ENCODE data around the gene PROX2.

The PROX2 gene

DNA sequence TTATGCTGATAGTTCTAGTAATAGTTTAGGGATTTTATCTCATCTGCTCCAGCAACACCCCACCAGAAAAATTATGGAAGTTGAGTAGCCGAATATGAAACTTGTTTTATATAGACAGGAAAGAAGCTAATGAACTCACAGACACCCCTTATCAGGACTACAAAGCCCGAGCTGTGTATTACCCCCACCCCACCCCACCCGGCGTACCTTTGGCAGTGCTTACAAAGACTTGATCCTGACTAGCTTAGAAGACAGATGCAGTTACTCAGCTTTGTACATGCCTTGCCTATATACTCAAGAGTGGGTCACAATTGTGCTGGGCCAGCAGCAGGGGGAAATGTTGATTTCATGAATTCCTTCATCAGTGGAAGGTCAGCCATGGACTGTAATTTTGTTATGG, 22.4 kb downstream of the PROX2 start:
- Mint-ChIP-seq H3K4me1 (ENCODE audit: low read depth) (peaks cover 20% of the 10 kb centered on the region), H3K4me3 (no peak overlapping the region), H3K9me3 (no peaks in the 10 kb centered on the region), H3K27me3 (no peaks in the 10 kb centered on the region), H3K27ac (no peak overlapping the region), H3K36me3 (ENCODE audit: low read depth) (no peaks in the 10 kb centered on the region)
- DNase-seq: no peak

DNA sequence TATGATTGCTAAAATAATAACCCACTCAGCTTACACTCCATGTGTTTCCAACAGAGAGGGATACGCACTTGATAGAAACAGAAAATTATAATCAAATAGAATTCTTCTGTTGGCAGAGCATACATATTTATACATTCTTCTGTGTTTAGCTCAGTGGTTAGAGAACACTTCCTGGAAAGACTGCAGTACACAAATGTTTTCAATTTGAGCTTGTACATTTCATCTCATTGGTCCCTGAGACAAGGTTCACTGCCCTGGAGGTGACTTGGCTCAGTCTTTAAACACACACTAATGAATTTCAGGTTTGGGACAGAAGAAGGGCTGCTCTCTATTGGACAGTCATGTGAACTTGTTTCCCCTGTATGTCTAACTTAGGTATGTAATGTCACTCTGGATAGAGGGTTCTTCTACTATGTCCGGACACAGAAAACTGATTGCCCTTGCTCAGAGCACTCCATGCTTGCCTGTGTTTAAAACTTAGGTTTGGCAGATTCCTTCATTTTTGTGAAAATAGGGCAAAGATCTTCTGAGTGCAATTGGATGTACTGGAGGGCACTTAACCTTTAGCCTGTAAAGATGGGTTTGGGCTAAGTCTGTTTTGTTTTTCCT, 22.9 kb downstream of the PROX2 start:
- no peak overlapping the region for H3K4me3 Mint-ChIP-seq
- peaks cover 20% of the 10 kb centered on the region for H3K4me1 Mint-ChIP-seq (ENCODE audit: low read depth)
- no peaks in the 10 kb centered on the region for H3K9me3 Mint-ChIP-seq
- no peaks in the 10 kb centered on the region for H3K36me3 Mint-ChIP-seq (ENCODE audit: low read depth)
- H3K27me3 Mint-ChIP-seq: no peaks in the 10 kb centered on the region
- no peak for DNase-seq
- H3K27ac Mint-ChIP-seq: no peak overlapping the region

DNA sequence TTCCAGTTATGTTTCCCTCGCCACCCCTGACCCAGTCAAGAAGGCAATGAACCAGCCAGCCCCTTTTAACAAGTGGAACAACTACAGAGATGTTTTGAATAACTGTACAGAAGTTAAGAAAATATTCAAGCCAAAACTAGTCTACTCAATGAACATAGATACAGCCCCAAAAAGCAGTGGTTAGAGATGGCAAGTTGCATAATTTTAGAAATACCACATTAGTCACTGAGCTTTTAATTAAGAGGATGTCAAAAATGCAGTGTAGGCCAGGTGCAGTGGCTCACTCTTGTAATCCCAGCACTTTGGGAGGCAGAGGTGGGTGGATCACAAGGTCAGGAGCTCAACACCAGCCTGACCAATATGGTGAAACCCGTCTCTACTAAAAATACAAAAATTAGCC, 27.2 kb downstream of the PROX2 start:
- Mint-ChIP-seq H3K27ac (no peak overlapping the region), H3K9me3 (no peaks in the 10 kb centered on the region), H3K4me1 (ENCODE audit: low read depth) (peaks cover 20% of the 10 kb centered on the region), H3K27me3 (no peaks in the 10 kb centered on the region), H3K4me3 (no peak overlapping the region), H3K36me3 (ENCODE audit: low read depth) (no peaks in the 10 kb centered on the region)
- DNase-seq: no peak

DNA sequence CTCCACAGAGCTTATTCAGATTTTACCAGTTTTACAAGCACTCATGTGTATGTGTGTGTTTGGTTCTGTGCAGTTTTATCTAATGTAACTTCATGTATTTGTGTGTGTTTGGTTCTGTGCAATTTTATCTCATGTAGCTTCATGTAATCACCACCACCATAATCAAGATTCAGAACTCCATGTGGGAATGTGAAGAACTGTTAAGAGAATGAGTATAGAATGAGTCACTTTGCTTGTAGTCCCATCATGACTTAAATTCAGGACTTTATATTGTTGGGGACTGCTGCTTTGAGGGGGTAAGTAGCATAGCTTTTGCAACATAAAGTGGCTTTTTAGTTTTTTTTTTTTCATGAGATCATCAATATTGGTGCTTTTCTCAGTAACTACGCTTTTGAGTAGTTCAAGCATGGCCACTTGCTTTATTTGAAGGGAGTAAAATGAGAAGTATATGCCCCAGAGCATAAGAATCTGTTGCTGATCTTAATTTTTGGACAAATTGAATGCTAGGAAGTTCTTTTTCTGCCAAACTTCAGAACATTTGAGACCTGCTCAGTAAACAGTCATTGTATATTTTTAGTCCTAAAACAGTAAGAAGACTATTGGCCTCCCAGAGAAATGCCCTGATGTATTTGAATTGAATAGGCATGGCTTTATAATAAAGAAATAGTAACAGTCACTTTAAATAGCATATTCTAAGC, 28.8 kb downstream of the PROX2 start:
- no peak overlapping the region for H3K27ac Mint-ChIP-seq
- no peaks in the 10 kb centered on the region for H3K27me3 Mint-ChIP-seq
- DNase-seq: no peak
- H3K4me3 Mint-ChIP-seq: no peak overlapping the region
- H3K4me1 Mint-ChIP-seq (ENCODE audit: low read depth): peaks cover 14% of the 10 kb centered on the region
- H3K36me3 Mint-ChIP-seq (ENCODE audit: low read depth): peaks cover 1% of the 10 kb centered on the region
- H3K9me3 Mint-ChIP-seq: no peaks in the 10 kb centered on the region

DNA sequence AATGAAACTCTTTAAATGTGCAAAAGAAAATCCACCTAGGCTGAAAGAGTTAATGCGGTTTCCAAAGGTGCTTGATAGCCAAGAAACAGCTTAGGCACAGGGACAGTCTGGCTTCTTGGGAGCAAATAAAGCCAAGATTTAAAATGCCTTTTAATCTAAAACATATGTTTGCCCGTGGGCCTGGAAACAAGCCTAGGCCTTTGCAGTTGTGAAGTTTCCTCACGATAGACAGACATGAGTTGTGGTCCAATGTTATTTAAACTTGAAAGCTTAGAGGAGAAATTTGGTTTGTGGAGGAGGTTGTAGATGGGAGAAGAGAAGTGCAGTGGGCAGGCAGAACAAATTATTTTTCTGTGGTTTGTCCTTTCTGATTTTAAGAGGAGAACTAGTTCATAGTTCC, 29.8 kb downstream of the PROX2 start:
- Mint-ChIP-seq H3K9me3 (no peaks in the 10 kb centered on the region), H3K36me3 (ENCODE audit: low read depth) (peaks cover 5% of the 10 kb centered on the region), H3K27me3 (no peaks in the 10 kb centered on the region), H3K4me1 (ENCODE audit: low read depth) (peaks cover 22% of the 10 kb centered on the region), H3K27ac (no peak overlapping the region), H3K4me3 (no peak overlapping the region)
- DNase-seq: no peak

DNA sequence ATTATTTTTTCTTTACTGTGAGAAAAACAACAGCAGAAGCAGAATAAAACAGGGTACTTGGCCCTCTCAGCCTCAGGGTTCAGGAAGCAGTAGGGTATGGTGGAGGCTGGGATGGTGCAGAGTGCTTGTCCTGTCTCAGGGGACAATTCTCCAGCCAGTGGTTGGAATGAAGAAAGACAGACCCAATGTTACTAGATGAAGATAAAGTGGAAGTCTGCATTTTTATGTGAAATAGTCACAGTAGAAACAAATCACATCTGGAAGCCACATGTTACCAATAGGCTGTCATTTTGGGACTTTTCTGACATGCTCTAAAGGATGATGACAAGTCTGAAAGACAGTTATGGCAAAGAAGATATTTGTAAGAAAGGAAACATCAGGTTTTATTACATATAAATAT, 32.3 kb downstream of the PROX2 start:
- no peaks in the 10 kb centered on the region for H3K9me3 Mint-ChIP-seq
- peaks cover 24% of the 10 kb centered on the region for H3K36me3 Mint-ChIP-seq (ENCODE audit: low read depth)
- H3K4me1 Mint-ChIP-seq (ENCODE audit: low read depth): peaks cover 44% of the 10 kb centered on the region
- H3K4me3 Mint-ChIP-seq: no peak overlapping the region
- no peaks in the 10 kb centered on the region for H3K27me3 Mint-ChIP-seq
- no peak for DNase-seq
- peak overlapping the region; percentile 11 for H3K27ac Mint-ChIP-seq

DNA sequence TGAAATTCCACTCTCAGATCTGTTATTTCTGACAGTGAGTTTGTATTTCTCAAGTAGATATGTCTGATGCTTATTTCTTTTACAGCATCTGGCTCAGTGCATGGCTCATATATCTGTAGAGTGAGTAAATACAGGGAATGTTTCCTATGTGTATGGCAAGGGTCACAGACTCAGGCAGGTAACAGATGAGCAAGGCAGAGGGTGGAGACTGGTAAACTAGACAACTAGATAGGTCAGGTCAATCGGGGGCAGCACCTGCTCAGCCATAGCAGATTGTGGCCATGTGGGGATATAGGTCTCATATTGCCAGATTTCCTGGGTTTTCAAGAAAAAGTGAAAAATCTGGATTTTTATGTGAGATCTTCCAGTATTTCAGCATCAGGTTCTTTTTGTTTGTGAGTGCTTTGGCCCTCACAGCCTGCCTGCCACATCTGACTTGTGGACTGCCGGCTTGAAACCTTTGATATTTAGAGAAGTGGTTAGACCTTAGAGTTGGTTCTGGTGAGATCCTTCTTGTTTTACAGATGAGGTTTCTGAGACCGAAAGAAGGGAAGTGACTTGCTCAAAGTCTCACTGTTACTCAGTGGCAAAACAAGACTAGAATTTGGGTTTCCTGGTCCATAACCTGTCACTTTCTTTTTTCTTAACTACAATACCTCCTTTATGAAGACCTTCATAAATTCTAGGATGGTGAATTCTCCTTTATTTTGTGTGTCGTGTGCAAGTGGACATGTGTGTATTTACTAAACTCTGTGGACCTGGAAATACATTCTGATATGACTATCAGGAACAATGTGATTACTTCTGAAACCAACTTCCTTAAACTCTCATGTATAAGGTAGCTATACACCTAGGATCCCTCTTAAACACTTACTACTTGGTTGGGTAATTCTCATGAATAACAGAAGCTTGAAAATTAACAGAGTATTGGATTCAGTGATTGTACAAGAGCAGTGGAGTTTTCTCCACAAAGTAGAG, 34.4 kb downstream of the PROX2 start:
- peaks cover 60% of the 10 kb centered on the region for H3K4me1 Mint-ChIP-seq (ENCODE audit: low read depth)
- H3K27me3 Mint-ChIP-seq: no peaks in the 10 kb centered on the region
- peak overlapping the region; percentile 31 for H3K4me3 Mint-ChIP-seq
- DNase-seq: no peak
- H3K27ac Mint-ChIP-seq: peak overlapping the region; percentile 85
- no peaks in the 10 kb centered on the region for H3K9me3 Mint-ChIP-seq
- peaks cover 41% of the 10 kb centered on the region for H3K36me3 Mint-ChIP-seq (ENCODE audit: low read depth)

DNA sequence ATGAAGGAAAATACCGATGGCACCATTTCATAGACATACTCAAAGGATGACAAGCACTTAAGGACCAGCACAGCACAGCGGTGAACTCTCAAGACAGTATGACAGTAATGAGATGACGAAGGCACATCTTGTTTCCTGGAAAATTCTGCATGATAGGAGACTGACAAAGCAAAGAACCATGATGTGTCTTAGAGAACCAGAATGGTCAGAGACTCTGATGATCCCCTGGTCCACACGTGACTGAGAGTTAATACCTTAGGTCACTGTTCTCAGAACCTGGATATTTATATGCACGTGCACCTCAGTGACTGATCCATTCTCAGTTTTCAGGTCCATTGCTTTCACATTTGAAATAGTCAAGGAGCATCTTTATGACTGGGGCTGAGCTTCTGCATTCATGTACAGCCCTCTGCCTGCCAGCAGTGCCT, 35.3 kb downstream of the PROX2 start:
- DNase-seq: no peak
- H3K9me3 Mint-ChIP-seq: no peaks in the 10 kb centered on the region
- H3K36me3 Mint-ChIP-seq (ENCODE audit: low read depth): peaks cover 50% of the 10 kb centered on the region
- peaks cover 68% of the 10 kb centered on the region for H3K4me1 Mint-ChIP-seq (ENCODE audit: low read depth)
- H3K27me3 Mint-ChIP-seq: no peaks in the 10 kb centered on the region
- peak overlapping the region; percentile 85 for H3K27ac Mint-ChIP-seq
- H3K4me3 Mint-ChIP-seq: peak overlapping the region; percentile 31

DNA sequence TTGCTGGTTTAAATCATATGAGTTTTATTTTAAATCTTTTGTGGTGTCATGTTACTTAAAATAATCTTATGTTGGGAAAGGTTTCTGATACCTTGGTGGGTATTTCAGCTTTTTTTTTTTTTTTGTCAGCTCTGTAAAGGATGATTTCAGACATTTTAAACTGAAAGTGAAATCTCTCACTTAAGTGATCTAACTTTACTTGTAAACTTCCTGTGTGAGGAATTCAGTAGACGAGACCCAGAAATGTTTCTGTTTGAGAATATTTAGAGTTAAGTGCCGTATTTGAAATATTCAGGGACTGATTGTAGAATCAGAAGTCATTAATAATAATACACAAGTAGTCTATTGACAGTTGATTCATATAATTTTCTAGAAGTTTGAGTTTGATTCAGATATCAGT, 37.8 kb downstream of the PROX2 start:
- H3K36me3 Mint-ChIP-seq (ENCODE audit: low read depth): peaks cover 64% of the 10 kb centered on the region

DNA sequence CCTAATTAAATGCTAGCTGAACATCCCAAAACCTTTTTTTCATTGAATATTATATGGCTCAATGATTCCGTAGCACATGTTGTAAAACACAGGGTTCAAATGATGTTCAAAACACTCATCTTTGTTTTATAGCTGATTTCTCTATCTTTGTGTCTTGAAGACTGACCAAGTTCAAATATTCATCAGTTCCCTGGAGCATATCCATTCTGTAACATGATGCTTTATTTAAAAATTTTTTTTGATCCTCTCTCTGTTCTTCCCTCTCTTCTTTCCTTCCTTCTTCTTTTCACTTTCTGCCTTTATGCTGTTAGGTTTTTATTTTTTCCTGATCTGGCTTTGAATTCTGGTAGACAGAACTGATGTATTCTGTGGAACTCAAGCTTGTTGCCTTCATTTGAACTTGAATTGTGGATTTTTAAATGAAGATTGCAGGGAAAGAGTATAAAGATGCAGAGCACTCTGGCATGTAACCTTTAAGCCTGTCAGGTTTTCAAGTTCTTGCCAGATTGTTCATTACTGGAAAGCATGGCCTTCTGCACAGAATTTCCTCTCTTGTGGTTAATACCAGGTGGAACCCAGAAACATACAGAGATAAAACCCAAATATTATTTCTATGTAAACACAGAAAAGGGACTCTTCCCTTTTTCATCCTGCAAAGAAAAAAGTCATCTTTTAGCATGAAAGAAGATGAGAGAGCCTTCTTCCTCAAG, 39.5 kb downstream of the PROX2 start:
- Mint-ChIP-seq H3K9me3 (no peaks in the 10 kb centered on the region), H3K4me3 (peak overlapping the region; percentile 6), H3K27ac (peak overlapping the region; percentile 69), H3K4me1 (ENCODE audit: low read depth) (peaks cover 73% of the 10 kb centered on the region), H3K27me3 (no peaks in the 10 kb centered on the region), H3K36me3 (ENCODE audit: low read depth) (peaks cover 65% of the 10 kb centered on the region)
- no peak for DNase-seq

More for the DNA sequence above, 37.8 kb downstream of the PROX2 start:
- H3K9me3 Mint-ChIP-seq: no peaks in the 10 kb centered on the region
- no peak for DNase-seq
- H3K4me1 Mint-ChIP-seq (ENCODE audit: low read depth): peaks cover 85% of the 10 kb centered on the region
- H3K27me3 Mint-ChIP-seq: no peaks in the 10 kb centered on the region
- H3K4me3 Mint-ChIP-seq: peak overlapping the region; percentile 69
- H3K27ac Mint-ChIP-seq: peak overlapping the region; percentile 92

DNA sequence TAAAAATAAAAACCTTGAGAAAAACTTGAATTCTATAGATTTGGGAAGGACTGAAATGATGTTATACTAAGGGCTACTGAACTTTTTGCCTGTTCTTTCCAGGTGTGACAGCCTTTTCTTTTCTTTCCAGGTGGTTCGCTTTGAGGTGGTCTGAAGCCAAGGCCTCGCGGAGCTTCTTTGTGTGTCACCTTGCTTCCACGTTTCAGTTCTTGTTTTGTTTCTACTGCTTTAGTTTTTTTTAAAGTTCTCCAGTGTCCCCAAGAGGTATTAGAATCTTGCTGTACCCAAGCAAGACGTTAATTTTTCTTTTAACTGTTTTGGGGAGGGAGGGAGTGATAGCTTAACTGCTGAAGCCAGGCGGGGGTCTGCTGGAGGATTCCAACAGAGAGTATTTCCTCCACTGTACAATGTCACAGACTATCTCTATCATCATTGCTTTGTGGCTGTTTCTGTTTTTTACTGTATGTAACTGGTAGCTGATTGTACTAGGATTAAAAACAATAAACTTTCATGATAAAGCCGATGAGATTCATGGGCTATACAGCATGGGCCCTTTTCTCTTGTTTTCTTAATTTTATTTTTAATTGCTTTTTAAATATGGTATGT, 40.2 kb downstream of the PROX2 start:
- peak overlapping the region; percentile 30 for H3K4me3 Mint-ChIP-seq
- no peak for DNase-seq
- peaks cover 65% of the 10 kb centered on the region for H3K36me3 Mint-ChIP-seq (ENCODE audit: low read depth)
- H3K9me3 Mint-ChIP-seq: no peaks in the 10 kb centered on the region
- peaks cover 67% of the 10 kb centered on the region for H3K4me1 Mint-ChIP-seq (ENCODE audit: low read depth)
- H3K27ac Mint-ChIP-seq: peak overlapping the region; percentile 91
- H3K27me3 Mint-ChIP-seq: no peaks in the 10 kb centered on the region

DNA sequence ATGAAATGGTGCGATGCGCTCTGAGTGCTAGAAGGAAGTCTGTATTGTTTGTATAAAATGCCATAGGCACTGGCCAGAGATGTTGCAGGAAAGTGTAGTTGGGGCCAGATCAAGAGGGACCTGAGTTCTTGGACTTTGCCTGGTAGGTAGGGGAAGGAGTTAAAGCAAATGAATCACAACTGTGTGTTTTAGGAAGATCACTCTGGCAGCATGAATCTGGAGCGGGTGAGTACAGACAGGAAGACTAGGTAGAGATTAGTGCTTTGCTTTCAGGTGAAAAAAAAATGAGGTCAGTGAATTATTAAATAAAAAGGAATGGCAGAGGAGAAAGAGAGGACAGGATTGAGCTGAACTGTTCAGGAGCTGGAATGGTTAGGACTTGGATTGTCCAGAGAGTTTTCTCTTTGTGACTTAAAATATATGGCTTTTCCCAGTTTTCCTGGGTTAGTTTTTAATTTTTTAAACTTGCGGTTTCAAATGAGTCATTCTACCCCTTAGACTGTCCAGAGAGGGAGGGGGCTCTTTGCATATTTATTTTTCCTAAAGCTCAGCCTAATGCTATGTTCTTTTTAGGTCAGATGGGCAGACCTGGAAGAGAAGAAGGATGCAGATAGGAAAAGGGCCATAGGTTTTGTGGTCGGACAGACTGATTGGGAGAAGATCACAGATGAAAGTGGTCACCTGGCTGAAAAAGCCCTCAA, 41.1 kb downstream of the PROX2 start:
- peaks cover 58% of the 10 kb centered on the region for H3K4me1 Mint-ChIP-seq (ENCODE audit: low read depth)
- H3K27me3 Mint-ChIP-seq: no peaks in the 10 kb centered on the region
- H3K4me3 Mint-ChIP-seq: no peak overlapping the region
- H3K36me3 Mint-ChIP-seq (ENCODE audit: low read depth): peaks cover 65% of the 10 kb centered on the region
- peak overlapping the region; percentile 71 for H3K27ac Mint-ChIP-seq
- H3K9me3 Mint-ChIP-seq: no peaks in the 10 kb centered on the region
- no peak for DNase-seq

DNA sequence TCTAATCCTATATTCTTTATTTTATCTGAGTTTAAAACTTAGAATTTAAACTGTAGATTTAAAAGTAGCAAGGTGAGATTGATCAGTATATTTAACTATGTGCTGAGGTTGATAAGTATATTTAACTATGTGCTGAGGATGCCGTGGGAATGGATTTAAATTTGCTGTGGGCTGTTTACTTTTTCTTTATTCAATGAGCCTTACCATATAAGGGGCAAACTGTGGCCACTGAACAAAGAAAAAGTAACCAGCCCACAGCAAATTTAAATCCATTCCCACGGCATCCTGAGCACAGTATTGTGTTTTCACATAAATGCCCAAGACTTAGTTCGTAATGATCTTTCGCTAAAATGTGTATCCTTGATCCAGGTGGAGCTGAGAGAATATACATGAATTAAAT, 43.1 kb downstream of the PROX2 start:
- Mint-ChIP-seq H3K4me3 (no peak overlapping the region), H3K9me3 (no peaks in the 10 kb centered on the region), H3K27me3 (no peaks in the 10 kb centered on the region), H3K4me1 (ENCODE audit: low read depth) (peaks cover 42% of the 10 kb centered on the region), H3K36me3 (ENCODE audit: low read depth) (peaks cover 66% of the 10 kb centered on the region), H3K27ac (no peak overlapping the region)
- no peak for DNase-seq

Measured in activated T-cell treated with anti-CD3 and anti-CD28 coated beads, Interleukin-2, amount 50 U/mL, for 24 hours (primary cell).